GM12874 (cell line): ENCODE measurements around the gene COG5.

ENCODE experiments used
- TF ChIP-seq, protein P1 (sequence below): IDR thresholded peaks from 2 replicates; pipeline ENCODE4 v1.5.1; 2011; ENCODE audit warnings: low read depth, mild to moderate bottlenecking, control low read depth, low read length, moderate library complexity; ENCODE audit not compliant: insufficient read depth

The COG5 gene

DNA sequence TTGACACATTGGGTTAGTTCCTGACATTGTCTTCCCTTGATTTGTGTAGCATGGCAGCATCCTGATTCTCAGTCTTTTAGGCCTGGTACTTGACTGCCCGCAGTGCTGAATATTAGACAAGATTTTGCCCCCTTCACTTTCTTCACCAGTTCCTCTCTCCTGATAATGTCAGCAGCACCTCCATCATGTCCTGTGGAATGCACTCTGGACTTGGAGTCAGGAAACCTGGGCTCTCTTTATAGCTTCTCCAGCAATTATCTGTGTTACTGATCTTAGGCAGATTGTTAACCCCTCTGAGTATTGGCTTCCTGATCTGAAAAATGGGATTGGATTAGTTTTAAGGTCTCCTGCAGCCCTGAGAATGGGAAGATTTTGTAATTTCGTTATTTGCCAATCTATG, 375.9 kb downstream of the COG5 start:
- TF ChIP-seq, protein P1, sequence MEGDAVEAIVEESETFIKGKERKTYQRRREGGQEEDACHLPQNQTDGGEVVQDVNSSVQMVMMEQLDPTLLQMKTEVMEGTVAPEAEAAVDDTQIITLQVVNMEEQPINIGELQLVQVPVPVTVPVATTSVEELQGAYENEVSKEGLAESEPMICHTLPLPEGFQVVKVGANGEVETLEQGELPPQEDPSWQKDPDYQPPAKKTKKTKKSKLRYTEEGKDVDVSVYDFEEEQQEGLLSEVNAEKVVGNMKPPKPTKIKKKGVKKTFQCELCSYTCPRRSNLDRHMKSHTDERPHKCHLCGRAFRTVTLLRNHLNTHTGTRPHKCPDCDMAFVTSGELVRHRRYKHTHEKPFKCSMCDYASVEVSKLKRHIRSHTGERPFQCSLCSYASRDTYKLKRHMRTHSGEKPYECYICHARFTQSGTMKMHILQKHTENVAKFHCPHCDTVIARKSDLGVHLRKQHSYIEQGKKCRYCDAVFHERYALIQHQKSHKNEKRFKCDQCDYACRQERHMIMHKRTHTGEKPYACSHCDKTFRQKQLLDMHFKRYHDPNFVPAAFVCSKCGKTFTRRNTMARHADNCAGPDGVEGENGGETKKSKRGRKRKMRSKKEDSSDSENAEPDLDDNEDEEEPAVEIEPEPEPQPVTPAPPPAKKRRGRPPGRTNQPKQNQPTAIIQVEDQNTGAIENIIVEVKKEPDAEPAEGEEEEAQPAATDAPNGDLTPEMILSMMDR: no peak

DNA sequence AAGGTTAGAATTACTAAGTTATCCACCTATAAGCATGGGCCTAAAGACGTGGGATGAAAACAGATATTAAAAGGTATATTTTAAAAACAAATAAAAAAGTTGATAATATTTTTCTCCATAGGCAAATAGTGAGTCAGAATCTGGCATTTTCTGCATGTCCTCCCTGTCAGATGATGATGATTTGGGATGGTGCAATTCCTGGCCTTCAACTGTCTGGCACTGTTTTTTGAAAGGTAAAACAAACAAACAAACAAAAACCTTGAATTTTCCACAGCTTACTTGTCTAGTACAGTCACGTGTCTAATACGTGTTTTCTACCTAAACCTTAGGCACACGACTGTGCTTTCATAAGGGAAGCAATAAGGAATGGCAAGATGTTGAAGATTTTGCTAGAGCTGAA, 377.5 kb downstream of the COG5 start:
- TF ChIP-seq, protein P1: no peak

DNA sequence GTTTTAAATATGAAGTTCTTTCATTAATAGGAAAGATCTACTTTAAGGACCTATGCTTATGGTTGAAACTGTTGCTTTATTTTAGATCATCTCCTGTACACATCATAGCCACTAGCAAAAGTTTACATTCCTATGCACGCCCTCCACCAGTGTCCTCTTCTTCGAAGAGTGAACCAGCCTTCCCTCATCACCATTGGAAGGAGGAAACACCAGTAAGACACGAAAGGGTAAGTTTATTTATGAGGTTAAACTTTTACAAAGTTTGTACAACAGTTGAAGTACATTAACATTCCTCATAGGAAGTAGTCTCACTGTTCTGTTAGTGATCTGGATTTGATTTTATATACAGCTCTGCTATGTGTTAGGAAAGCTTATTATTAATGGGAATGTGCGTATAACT, 378.0 kb downstream of the COG5 start:
- TF ChIP-seq, protein P1: no peak

DNA sequence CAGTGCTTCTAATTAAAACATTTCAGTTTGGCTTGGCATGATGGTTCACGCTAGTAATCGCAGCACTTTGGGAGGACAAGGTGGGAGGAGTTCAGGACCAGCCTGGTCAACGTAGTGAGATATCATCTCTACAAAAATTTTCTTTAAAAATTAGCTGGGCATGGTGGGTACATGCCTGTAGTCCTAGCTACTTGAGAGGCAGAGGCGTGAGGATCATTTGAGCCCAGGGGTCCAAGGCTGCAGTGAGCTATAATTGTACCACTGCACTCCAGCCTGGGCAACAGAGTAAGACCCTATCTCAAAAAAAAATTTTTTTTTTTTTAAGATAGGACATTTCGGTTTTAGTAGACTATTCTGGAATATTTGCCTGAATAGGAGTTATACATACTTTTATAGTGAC, 382.5 kb downstream of the COG5 start:
- TF ChIP-seq, protein P1: no peak

DNA sequence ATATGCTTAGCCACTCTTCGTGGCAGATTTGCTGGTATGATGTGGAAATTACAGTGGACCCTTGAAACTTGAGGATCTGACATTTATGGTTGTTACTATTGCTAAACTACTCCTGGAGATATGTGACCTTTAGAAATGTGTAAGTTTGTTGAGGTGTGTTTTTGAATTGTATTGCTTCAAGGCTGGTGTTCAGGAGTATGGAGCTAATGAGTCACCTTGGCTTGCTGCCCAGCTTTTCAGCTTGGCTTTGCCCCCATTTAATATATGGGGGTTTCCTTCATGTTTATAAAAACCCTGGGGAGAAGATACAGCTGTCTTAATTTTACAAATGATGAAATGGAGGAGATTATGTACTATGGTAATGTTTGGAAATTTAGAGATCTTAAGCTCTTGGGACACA, 383.3 kb downstream of the COG5 start:
- TF ChIP-seq, protein P1: no peak

DNA sequence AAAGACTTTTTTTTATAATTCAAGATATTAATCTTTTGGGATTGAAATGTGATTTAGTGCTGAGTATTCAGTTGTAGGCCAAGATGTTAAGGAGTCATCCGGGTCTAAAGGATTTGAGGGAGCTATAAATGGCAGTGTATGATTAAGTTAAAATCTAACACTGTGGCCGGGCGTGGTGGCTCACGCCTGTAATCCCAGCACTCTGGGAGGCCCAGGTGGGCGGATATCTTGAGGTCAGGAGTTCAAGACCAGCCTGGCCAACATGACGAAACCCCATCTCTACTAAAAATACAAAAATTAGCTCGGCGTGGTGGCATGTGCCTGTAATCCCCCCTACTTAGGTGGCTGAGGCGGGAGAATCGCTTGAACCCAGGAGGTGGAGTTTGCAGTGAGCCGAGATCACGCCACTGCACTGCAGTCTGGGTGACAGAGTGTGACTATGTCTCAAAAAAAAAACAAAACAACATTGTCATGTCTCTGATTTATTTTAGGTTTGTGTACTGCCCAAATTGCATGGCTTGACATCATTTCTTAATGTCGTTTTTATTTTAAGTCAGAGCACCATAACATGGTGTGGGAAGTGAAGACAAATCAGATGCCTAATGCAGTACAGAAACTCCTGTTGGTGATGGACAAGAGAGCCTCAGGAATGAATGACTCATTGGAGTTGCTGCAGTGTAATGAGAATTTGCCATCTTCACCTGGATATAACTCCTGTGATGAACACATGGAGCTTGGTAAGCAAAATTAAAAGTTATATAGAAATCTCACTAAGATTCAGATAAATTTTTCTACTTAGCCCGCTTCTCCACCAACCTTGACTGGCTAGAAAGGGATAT, 384.2 kb downstream of the COG5 start:
- TF ChIP-seq, protein P1: no peak

DNA sequence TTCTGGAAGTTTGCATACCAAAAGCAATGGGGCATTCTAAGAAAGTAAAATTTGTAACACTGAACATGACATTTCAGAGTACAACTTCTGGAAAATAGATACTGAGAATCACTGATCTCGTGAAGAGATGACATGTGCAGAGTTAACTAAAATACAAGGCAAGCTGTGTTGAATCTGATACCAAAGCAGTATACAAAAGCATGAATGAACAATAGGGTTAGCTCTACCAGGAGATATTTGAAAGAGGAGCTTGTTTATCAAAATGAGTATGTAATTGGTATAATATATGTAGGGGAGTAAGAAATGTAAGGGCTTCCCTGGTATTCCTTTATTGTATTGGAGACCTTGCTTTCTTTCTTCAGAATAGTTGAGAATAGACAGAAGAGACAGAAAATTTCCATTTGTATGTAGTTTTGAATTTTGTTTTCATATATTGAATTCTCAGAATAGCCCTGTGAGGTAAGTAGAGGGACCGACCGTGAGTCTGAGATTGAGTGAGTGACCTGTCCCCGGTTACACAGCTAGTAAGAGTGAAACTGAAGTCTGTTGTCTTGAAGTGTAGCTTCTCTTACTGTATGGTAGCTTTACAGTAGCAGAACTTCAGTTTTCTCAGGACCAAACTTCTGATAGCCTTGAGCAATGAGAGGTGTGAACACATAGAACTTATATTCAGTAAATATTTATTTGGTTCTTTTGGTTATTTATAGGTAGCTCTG, 389.9 kb downstream of the COG5 start:
- TF ChIP-seq, protein P1: no peak
